DMS114 treated with DMSO at 0.1 percent for 48 hours (cell line): ENCODE results near the gene TBC1D22B.
A peak's percentile ranks its signal among the peaks of the same experiment; 100 is the strongest.
"Not testable (repeated sequence)": the region's sequence is repeated elsewhere in the genome, so short reads cannot be mapped to it uniquely, and the experiment has no call there.

Source experiments
- DNase-seq: peaks from one replicate; lab custom pipeline; 2025; ENCODE audit not compliant: unreplicated experiment; lab: John Stamatoyannopoulos, UW

Gene TBC1D22B

GRCh38 chr6:37303091-37303660, 45.6 kb downstream of the TBC1D22B start:
- DNase-seq: no peak

- peak; percentile 35 for DNase-seq
Measured at GRCh38 chr6:37303891-37304503, 46.4 kb downstream of the TBC1D22B start.

GRCh38 chr6:37304766-37305165, 47.2 kb downstream of the TBC1D22B start:
- DNase-seq: no peak

- DNase-seq: no peak
Measured at GRCh38 chr6:37305841-37306425, 48.4 kb downstream of the TBC1D22B start.

- no peak for DNase-seq
Measured at GRCh38 chr6:37306624-37307222, 49.2 kb downstream of the TBC1D22B start.

- DNase-seq: not testable (repeated sequence)
Measured at GRCh38 chr6:37307484-37307883, 49.9 kb downstream of the TBC1D22B start.

GRCh38 chr6:37308069-37308815, 50.7 kb downstream of the TBC1D22B start:
- DNase-seq: no peak

GRCh38 chr6:37309046-37309445, 51.5 kb downstream of the TBC1D22B start:
- DNase-seq: no peak

GRCh38 chr6:37309692-37310091, 52.1 kb downstream of the TBC1D22B start:
- no peak for DNase-seq

- no peak for DNase-seq
Measured at GRCh38 chr6:37310966-37311365, 53.4 kb downstream of the TBC1D22B start.

- DNase-seq: no peak
Measured at GRCh38 chr6:37311741-37312473, 54.3 kb downstream of the TBC1D22B start.

GRCh38 chr6:37313723-37314486, 56.3 kb downstream of the TBC1D22B start:
- no peak for DNase-seq

GRCh38 chr6:37314487-37315156, 57.0 kb downstream of the TBC1D22B start:
- peak; percentile 27 for DNase-seq

- DNase-seq: no peak
Measured at GRCh38 chr6:37315157-37315515, 57.6 kb downstream of the TBC1D22B start.

GRCh38 chr6:37316071-37316470, 58.5 kb downstream of the TBC1D22B start:
- DNase-seq: no peak

GRCh38 chr6:37317312-37318038, 59.9 kb downstream of the TBC1D22B start:
- DNase-seq: no peak

- DNase-seq: no peak
Measured at GRCh38 chr6:37319156-37319555, 61.6 kb downstream of the TBC1D22B start.

- DNase-seq: no peak
Measured at GRCh38 chr6:37319856-37320480, 62.4 kb downstream of the TBC1D22B start.

- DNase-seq: no peak
Measured at GRCh38 chr6:37320646-37321045, 63.1 kb downstream of the TBC1D22B start.
